CD4-positive, alpha-beta T cell treated with Interleukin-15 for 4 hours (primary cell): ENCODE data around the gene TRIP4.
"Not testable (repeated sequence)": the region's sequence is repeated elsewhere in the genome, so short reads cannot be mapped to it uniquely, and the experiment has no call there.

Source experiments
- DNase-seq: peaks from one replicate; pipeline ENCODE4 v3.0.0-alpha.2; 2020; ENCODE audit warnings: low spot score

The TRIP4 gene

DNA sequence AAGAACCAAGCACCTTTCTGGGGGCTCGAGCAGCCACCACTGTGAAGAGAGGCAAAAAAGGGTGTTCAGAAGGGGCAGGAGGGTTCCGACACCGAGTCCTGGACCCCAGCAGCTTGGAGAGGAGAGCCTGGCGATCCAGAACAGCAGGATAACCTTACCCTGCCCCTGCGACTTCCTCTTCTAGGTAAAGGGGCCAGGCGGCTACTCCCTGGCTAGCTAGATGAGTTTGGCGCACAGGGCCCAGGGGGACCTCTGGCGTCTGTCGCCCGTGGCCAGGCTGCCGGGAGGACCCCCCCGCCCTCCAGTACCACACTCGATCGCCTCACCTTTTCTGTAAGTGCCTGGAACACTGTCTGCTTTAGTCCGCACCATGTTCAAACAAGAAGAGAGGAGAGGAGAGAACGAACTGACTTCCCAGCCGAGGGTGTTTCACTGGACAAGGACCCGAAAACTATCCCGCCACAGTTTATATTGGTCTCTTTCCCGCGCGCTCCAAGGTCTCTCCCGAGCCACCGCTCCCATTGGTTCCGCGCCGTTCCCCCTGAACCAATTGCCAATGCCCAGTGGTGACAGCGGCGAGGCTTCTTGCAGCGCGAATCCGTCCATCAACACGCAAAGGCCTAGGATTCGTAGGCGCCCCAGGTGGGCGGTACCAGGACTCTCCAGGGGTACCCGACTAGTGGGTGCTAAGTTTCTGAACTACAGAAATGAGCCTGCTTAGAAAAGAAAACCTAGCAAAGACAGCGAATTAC lies 6.5 kb upstream of the TRIP4 start, which contains the start of gene PCLAF:
PCLAF (minus strand) TSS at position 442 of the 752 bp plus-strand sequence; CDS start at position 372, 70 bp downstream.
- DNase-seq, result peak; percentile 90

DNA sequence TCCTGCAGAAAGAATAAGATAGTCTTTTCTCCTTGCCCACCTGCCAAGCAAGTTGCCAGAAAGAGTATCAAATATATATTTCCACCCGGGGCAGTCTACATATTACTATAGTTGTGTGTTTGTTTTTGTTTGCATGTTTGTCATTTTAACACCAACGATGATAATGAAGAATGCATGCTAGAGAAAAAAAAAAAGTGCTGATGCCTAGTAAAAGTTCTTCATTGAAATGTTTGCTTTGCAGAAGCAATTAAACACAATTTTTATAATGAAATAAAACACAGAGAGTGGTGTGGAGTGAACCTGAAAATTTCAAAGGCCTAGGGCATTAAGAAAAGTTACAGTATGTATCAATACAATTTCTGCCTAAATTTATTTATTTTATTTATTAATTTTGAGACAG lies 3.9 kb upstream of the TRIP4 start:
- no peak for DNase-seq

DNA sequence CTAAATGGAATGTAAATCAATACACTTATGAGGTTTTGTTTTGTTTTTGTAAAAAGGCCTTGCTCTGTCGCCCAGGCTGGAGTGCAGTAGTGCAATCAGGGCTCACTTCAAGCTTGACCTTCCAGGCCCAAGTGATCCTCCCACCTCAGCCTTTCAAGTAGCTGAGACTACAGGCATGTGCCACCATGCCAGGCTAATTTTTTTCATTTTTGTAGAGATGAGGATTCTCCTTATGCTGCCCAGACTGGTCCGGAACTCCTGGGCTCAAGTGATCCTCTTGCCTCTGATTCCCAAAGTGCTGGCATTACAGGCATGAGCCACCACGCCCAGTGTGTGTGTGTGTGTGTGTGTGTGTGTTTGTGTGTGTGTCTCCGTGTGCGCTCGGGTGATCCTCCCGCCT lies 1.3 kb upstream of the TRIP4 start:
- DNase-seq, result no peak

DNA sequence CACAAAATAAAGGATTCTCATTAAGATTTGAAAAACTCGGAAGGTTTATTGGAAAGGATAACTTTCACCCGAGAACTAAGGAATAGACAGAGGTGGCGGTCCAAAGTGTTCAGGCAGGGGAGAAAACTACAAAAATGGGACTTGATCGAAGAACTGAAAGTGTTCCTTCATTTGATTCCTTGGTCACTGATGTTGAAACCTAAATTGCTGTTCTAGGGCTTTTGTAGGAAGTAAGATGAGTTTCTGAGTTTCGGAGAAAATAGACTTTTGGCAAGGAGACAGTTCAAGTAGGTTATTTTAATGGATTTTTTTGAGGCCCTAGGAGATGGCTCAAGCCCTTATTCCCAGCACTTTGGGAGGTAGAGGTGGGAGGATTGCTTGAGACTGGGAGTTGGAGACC lies 1.4 kb downstream of the TRIP4 start:
- DNase-seq, result no peak

DNA sequence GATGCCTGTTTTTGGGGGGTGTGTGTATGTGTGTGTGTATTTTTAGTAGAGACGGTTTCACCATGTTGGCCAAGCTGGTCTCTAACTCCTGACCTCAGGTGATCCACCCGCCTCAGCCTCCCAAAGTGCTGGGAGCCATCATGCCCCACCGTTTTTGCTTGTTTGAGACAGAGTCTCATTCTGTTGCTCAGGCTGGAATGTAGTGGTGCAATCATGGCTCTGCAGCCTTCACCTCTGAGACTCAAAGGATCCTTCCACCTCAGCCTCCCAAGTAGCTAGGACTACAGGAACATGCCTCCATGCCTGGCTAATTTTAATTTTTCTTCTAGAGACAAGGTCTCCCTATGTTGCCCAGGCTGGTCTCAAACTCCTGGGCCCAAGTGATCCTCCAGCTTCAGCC lies 4.8 kb downstream of the TRIP4 start:
- DNase-seq, result not testable (repeated sequence)

DNA sequence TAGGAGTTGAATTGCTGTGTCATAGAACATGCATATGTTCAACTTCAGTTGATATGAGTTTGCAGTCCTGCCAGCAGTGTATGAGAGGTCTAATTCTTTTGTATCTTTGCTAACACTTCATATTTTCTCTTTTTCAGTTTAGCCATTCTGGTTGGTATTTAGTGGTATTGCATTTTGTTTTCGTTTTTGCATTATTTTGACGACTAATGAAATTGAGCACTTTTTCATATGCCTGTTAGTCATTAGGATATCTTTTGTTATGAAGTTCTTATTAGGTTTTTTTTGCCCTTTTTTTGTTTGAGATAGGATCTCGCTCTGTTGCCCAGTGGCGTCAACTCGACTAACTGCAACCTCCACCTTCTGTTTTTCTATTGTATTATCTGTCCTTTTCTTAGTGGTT lies 9.2 kb downstream of the TRIP4 start:
- DNase-seq, result no peak

DNA sequence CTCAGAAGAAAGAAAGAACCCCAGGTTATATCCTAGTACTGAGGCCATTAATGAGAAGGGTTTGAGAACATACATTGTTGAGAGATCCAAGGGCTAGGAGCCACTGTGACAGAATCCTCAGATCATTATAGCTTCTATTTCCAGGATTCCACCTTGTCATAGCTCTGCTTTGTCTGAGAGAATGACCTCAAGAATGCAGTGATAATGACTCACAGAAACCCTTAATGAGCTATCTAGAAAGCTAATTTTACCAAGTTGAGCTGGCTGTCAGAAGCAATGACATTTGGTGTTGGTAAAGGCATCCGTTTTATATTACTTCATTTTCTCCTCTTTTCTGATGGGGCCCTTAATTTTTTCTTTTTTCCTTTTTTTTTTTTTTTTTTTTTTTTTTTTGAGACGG lies 10.9 kb downstream of the TRIP4 start:
- no peak for DNase-seq

DNA sequence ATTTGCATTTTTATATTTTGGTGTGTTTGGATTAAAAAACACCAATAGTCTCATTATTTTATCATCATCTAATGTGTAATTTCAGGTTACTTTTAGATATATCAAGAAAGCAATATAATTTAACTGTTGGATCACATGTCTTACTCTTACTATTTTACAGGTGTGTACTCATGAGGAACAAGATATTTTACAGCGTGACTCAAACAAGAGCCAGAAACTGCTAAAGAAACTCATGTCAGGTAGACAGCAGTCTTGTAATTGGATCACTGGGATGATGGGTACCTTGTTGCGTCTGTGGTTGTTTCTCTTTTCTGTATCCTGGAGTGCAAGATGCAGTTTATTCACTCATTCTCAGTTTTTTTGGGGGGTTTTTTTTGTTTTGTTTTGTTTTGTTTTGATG lies 12.9 kb downstream of the TRIP4 start:
- DNase-seq, result no peak

DNA sequence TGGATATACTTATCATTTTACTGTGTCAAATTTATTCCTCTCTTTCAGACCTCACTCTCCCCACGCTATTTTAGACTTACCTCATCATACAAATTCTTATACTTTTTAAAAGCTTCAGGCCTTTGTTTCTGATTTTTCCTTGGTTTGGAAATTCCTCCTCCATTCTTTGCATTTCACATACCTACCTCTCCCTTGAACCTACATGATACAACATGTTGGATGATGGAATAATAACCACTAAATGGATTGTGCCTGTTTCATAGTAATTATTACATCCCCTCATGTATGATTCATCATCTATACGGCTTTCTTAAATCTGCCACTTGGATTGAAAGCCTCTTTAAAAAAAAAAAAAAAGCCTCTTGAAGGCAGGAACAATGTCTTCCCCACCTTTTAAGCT lies 24.6 kb downstream of the TRIP4 start:
- no peak for DNase-seq

DNA sequence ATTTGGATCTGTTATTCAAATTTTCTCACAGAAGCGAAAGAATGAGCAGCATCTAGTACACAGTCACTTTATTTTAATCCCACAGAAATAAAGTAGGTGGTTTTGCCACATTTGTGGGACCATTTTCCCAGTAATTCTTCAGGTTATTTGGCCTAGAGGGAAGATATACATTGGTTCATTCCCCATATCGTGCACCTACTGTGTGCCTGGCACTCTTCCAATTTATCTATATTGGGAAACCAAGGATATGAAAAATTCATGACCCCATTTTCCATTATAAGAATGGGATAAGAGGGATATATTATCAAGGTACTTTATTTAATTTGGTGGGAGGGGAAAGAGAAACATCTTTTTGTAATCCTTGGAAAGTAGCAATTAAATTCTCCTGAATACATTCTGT lies 35.1 kb downstream of the TRIP4 start:
- no peak for DNase-seq

DNA sequence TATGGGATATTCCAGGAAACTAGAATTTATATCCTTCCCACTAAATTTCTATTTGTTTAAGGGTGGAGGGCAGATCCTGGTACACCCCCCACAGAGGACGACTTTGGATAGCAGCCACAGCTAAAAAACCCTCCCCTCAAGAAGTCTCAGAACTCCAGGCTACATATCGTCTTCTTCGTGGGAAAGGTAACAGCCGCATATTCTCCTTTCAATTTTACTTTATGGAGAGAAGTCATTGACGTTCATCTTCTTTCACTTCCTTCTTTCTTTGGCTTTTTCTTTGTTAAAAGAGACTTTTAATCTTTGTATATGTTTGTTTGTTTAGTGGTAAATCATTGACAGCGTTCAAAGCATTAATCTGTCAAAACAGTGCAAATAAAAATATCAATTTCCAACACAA lies 36.3 kb downstream of the TRIP4 start:
- no peak for DNase-seq

DNA sequence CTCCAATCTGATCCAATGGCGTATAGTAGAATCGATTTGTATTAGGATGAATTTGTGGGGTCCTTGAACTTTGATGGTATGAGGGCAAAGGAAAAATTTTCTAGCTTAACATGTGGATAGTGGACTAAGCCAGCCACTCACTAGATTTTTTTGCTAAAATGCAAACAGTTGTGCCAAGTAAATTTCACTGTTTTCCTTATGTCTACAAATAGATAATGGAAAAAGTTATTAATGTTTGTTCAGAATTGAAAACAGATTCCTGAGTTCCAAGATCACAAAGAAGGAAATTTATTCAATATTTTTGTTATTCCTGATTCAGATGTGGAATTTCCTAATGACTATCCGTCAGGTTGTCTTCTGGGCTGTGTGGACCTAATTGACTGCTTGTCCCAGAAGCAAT lies 37.6 kb downstream of the TRIP4 start:
- DNase-seq, result no peak

DNA sequence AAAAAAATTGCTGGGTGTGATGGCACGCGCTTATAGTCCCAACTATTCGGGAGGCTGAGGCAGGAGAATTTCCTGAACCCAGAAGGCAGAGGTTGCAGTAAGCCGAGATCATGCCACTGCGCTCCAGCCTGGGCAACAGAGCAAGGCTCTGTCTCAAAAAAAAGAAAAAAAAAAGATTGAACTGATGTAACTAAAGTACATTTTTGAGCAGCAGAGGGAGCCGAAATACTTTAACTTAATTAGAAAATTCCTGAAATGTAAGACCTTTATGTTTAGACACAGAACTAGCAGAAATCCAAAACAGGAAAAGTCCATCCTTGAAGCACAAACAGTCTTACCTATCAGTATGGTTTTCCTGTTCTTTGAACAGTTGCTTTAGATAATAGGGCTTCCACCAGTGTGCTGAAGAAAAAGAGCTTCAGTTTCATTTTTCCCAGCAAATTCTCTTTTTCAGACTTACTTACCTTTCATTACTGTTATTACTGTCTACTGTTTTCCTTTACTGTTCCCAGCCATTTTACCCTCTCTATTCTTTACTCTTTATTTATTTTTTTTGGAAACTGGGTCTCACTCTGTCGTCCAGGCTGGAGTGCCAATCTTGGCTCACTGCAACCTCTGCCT lies 39.3 kb downstream of the TRIP4 start:
- no peak for DNase-seq

DNA sequence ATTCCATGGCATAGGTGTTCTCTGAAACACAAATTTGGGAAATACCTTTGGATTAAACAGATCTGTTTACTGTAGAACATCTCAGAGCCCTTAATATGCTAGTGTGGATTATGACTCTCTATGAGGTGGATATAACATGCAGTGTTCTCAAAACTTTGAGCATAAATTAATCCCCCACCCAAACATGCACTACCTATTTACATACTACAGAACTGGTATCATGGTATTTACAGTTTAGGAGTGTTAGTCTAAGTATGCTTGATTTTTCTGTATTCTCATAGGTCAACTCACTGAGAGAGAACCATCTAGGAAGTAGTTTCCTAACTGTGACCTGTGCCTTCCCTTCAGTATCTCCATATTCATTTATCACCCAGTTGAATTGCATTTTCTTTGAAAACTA lies 41.8 kb downstream of the TRIP4 start:
- DNase-seq, result no peak

DNA sequence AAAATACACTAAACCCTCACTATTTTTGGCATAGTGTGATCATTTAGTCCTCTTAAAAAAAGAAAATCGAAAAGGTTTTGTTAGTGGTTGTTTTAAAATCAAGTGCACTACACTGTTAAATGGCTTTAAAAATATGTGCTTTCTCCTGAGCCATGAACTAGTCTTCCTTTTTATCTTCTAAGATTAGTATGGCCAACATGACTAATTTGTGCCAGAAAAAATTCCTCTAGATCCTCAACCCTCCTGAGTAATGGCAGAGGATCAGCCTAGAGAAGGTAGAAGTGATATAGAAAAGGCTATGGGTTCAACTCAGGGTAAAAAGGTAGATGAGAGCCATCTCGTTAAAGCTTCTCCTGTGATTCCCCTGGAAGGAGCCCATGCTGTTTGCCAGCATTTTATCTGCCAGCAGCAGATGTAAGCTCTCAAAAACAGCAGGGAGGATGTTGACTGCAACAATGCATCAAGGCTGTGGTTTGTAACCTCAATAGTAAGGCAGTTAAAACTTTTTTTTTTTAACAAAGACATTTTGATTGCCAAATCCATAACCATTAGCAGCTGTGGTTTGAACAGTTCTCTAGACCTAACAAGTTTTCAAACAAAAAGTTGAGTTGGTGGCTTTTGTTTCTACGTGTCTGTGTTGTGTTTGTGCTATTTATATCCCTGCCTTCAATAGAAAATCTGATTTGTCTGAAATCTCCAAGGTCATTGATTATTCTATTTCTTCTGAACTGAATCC lies 42.5 kb downstream of the TRIP4 start:
- DNase-seq, result peak; percentile 56

DNA sequence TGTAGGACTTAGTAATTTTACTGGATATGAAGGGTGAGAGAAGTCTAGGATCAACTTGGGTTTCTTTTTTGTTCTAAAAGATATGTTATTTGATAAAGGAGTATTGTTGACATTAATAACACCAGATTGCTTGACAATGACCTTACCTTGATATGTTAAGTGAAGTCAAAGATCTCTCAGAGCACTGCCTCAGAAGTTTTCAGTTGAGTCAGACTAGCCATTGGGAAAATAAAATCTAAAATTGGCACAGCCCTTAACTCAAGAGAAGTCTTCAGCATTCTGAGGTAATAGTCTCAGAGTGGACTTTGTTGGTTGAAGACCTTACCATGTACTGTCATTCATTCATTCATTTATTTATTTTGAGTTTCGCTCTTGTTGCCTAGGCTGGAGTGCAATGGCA lies 50.3 kb downstream of the TRIP4 start:
- no peak for DNase-seq

DNA sequence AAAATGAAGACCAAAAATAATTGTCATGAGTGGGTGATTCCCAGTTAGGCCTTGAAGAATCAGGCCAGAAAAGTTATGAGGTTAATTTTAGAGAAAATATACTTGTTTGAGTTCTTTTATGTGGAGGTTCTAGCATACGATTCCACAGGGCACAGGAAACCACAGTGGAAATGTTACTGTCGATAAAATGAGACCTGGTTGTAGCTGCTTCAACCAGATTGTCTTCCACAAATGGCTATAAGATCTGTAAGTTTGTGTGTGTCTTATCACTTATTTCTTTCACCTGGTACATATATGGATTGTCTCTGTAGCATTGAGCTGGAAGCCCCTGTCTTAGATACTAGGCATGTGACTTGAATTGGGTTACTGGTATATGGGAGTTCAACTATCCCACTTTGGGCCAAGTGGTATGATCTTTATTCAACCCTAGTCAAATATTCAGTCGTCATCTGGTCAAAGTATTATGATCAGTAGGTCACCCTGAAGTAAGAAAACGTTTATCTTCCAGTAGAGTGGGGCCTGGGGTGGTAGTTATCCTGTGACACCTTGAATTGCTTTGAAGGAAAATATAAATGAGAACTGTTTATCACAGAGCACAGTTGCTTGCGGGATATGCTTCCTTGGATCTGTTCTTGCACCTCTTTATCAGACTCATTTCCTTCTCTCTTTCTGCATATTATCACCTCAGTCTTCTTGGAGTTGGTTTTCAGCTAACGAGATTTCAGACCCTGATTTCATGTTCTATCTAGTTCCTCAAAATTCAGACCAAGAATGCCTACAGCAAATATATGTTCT lies 51.2 kb downstream of the TRIP4 start:
- no peak for DNase-seq

DNA sequence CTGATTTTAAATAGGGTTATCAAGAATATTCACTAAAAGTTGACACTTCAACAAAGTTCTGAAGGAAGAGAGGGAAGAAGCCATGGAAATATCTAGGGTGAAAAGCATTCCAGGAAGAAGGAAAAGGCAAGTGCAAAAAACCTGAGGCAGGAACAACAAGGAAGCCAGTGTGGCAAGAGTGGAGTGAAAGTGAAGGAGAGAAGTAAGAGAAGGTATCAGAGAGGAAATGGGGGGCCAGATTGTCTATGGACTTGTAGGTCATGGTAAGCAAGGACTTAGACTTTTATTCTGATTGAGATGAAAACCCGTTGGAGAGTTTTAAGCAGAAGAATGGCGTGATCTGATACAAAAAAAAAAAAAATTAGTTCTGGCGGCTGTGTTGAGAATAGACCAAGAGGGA lies 54.2 kb downstream of the TRIP4 start:
- no peak for DNase-seq

DNA sequence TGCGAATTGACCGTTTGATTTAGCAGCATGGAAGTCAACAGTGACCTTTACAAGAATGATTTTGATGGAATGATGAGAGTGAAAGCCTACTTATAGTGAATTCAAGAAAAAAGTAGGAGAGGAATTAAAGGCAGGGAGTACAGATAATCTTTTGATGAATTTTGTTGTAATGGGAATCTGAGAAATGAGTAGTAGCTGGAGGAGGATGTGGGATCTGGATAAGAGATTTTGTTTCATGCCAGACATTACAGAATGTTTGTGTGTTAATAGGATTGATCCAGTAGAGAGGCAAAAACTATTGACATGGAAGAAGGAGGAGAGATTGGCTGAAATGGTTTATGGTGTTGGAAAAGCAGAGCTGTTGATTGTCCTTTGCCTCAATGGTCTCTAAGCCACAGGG lies 55.4 kb downstream of the TRIP4 start:
- DNase-seq, result no peak

DNA sequence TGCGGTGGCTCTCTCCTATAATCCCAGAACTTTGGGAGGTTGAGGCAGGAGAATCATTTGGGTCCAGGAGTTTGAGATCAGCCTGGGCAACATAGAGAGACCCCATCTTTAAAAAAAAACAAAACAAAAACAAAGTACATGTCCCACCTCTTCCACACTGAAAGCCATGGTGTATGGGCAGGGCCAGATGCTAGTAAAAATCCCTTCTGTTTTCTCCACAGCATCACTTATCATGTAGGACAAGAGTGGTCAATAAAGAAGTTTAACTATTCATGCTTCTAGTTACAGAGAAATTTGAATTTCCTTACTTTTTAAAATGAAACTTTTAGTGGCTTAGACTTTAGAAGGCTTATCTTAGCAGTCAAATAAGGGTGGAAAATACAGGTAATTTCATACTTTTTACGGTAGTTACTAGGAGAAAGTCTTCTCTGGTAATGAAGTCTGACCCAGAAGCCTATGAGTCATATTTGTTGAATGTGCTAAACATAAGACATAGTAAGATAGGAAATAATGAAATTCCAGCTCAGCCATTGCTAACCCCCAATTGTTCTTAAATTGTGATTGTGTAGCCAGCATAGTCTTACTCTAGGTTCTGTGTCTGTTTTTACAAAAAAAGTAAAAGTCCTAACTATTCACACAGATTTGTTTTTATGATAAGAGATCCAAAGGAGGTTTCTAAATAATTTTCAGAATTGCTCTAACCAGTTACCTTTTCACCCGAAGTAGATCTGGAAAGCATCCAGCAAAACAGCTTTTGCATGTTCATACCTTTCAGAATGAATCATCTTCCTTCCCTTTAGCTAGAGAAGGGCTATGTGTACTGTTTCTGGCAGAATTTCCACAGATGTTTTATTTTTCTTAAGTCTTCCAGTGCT lies 56.3 kb downstream of the TRIP4 start:
- DNase-seq, result peak; percentile 49

DNA sequence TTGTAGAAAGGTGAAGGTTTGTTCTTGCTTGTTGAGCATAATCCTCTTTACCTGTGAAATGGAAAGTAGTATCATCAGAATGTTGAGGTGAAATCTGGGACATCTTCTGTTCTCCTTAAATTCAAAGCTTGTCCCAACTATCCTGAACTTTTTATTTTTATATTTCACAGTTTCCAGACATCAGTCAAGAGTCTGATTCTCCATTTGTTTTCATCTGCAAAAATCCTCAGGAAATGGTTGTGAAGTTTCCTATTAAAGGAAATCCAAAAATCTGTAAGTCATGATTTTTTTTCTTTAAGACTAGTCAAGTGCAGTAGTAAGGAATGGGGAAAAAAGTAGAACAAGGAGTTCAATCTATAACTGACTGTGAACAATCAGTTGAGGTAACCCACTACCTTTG lies 57.2 kb downstream of the TRIP4 start:
- no peak for DNase-seq
